HG03571 (cell line): Measurements from ENCODE around the gene CCNG1.
"Not testable (repeated sequence)": the region's sequence is repeated elsewhere in the genome, so short reads cannot be mapped to it uniquely, and the experiment has no call there.

ENCODE experiments used
- ATAC-seq: cut with Tn5 transposase; IDR thresholded peaks from one replicate; pipeline ENCODE4 v1.9.1; 2021; ENCODE audit not compliant: unreplicated experiment

Gene CCNG1

GRCh38 chr5:163437309-163438182 lies at the start of gene CCNG1:
Gene CCNG1 (plus strand): TSS chr5:163437595. CDS start chr5:163439257, 1,662 bp downstream.
- ATAC-seq: peak; percentile 96

DNA sequence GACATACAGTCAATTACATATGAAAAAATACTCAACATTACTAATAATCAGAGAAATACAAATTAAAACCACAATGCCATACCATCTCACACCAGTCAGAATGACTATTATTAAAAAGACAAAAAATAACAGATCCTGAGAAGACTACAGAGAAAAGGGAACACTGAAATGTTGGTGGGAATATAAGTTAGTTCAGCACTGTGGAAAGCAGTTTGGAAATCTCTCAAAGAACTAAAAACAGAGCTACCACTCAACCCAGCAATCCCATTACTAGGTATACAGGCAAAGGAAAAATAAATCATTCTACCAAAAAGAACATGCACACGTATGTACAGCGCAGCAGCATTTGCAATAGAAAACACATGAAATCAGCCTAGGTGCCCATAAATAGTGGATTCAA lies 41.6 kb upstream of the CCNG1 start:
- no peak for ATAC-seq

DNA sequence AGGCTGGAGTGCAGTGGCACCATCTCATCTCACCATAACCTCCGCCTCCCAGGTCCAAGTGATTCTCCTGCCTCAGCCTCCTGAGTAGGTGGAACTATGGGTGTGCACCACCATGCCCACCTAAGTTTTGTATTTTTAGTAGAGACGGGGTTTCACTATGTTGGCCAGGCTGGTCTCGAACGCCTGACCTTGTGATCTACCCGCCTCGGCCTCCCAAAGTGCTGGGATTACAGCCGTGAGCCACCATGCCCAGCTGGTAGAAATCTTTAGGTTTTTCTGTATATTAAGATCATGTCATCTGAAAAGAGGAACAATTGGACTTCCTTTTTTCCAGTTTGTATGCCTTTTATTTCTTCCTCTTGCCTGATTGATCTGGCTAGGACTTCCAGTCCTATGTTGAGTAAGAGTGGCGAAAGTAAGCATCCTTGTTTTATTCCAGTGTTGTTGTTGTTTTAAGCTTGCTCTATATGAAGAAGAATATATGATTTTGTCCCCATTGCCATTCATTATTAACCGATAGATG lies 40.5 kb upstream of the CCNG1 start:
- ATAC-seq: not testable (repeated sequence)

GRCh38 chr5:163397354-163397753 lies 40.0 kb upstream of the CCNG1 start:
- no peak for ATAC-seq

- ATAC-seq: no peak
These were observed 37.5 kb upstream of the CCNG1 start for GRCh38 chr5:163399923-163400322.

- ATAC-seq: no peak
These were observed 36.1 kb upstream of the CCNG1 start for GRCh38 chr5:163401271-163401670.

DNA sequence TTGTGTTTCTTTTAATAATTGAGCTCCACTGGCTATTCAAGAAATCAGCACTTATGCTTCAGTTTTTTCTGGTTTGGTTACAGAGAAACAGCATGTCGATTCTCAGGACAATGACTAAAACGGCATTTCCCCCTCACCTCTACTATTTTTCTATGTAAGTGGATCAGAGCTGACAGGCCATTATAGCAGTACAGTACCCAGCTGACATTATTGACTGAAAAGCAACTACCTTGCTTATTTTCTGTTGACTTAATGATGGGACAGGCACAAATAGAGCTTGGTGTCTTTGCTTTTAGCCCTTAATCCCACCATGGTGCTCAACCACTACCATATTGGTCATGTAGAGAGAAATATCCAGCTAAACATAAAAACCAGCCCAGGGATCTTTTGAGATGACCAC lies 35.4 kb upstream of the CCNG1 start:
- ATAC-seq: no peak

DNA sequence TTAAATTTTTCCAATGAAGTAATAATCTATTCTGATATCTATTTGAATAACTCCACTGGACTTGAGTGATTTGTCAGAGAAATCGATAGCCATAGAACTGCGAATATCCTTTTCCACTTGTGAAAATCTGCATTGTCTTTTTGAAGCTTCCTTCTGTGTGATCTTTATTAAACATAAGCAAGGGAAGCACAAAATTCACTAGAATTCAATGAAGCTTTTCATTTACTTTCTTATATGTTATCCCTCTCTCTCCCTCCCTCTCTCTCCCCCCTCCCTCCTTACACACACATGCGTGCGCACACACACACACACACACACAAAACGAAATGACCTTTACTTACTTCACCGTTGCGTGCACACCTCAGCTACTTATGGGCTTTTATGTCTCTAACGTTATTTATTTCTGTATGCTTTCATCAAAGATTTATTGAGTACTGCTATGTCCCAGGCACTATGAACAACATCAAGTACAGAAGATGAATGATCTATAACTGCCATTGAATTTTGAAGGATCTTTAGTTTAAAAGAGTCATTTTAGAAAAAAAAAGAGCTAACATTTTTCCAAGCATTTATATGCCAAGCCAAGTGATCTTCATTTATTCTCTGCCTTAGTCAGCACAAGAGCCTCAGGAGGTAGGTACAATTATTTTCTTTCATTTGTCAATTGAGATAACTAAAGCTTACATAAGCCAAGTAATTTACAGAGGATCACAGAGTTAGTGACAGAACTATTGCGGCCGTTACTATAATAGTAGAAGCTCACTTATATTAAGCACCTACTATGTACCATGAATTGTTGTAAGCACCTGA lies 32.8 kb upstream of the CCNG1 start:
- no peak for ATAC-seq

DNA sequence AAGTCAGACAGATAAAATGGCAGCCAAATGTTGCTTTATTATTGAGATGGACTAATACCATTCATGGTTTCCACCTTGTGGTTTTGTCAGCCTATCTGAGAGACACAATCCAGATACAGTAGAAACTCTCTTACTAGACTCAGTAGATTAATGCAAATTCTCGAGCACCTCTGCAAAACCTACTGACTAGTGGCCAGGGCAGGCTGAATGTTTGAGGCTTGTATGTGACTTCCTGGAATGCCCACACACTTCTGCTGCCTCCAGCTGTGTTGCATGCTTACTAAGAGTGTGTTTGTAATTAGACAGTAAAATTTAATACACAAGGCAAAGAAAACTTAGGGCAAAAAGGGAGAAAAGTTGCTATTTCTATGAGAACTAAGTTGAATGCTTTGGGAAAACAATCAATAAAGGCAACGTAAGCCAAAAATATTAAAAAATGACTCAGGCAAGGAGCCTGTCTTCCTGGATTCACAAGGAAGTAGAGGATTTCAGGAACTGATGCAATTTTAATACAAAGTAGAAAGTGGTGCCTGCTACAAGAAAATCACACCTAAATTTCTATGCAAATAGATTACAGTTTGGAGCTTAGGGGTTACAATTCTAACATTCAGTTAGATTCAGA lies 30.2 kb upstream of the CCNG1 start:
- peak; percentile 68 for ATAC-seq

DNA sequence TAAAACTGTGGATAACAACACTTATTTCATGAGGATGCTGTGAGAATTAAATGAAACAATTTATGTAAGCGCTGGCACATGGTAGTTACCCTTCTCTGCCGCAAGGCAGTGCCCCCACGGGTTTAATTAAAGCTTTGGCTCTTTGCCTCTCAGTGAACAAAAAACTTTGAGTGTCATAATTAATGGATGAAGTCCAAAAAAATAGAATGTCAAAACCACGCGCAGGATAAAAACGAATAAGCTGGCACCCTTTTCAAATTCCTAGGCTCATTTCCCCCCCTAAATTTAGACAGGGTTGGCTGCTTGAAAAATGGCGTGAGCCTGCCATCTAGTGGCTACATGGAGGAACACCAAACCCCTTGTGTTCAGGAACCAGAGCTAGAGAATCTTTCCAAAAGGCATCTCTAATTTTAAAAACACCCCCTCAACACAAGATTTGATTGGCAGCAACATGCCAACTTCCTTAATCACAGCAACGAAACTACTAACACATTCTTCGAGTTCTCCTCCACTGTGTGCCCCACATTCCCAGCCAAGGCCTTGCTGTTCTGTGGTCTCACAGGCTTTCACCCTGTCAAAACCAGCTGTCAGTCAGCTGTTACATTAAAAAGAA lies 29.0 kb upstream of the CCNG1 start:
- peak; percentile 80 for ATAC-seq

DNA sequence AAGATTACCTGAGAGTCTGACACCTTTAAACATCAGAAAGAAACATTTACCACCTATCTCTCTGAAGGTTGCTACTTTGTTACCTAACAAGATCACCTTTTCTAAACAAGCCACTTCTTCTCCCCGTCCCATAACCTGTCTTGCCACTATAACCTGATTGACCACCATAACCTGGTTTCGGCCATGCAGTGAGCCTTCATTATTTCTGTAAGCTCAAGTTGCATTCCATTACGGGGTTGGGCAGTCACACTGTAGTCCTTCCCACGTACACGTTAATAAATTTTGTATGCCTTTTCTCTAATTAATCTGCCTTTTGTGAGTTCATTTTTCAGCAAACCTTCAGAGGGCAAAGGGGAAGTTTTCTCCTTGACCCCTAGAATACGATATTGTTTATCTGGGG lies 28.0 kb upstream of the CCNG1 start:
- no peak for ATAC-seq

DNA sequence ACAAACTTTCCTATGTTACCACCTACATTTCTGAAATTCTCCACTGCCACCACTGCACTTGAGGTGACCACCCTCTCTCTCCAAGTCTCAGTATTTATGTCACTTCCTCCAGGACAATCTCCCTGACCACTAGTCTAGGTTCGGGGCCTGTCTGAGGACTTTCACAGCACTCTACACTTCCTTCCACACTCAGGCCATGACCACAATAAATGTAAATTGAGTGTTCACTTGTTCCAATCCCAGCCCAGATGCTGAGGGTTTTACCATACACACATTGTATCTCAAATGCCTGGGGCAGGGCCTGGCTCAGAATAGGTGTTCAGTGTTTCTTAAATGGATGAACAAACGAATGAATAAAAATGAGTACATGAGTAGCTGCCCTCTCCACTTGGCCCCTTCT lies 26.9 kb upstream of the CCNG1 start:
- no peak for ATAC-seq

- not testable (repeated sequence) for ATAC-seq
These were observed 21.7 kb upstream of the CCNG1 start for GRCh38 chr5:163415673-163416072.

DNA sequence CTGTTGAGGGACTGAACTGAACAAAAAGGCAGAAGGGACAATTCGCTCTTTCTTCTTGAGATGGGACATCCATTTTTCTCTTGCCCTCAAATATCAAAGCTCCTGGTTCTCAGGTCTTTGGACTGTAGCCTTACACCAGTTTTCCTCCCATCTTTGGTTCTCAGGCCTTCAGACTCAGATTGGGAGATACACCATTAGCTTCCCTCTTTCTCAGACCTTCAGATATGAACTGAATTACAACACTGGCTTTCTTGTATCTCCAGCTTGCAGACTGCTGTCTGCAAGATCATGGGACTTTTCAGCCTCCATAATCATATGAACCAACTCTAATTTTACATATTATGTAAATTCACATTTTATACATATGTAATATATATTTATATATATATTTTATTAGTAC lies 12.6 kb upstream of the CCNG1 start:
- ATAC-seq: no peak

DNA sequence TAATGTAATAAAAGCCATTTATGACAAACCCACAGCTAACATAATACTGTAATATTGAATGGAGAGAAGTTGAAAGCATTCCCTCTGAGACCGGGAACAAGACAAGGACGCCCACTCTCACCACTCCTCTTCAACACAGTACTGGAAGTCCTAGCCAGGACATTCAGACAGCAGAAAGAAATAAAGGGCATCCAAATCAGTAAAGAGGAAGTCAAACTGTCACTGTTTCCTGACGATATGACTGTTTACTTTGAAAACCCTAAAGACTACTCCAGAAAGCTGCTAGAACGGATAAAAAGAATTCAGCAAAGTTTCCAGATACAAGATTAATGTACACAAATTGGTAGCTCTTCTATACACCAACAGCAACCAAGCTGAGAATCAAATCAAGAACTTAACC lies 11.3 kb upstream of the CCNG1 start:
- ATAC-seq: not testable (repeated sequence)

GRCh38 chr5:163432544-163432943 lies 4.9 kb upstream of the CCNG1 start:
- ATAC-seq: no peak

GRCh38 chr5:163433271-163433670 lies 4.1 kb upstream of the CCNG1 start:
- no peak for ATAC-seq

DNA sequence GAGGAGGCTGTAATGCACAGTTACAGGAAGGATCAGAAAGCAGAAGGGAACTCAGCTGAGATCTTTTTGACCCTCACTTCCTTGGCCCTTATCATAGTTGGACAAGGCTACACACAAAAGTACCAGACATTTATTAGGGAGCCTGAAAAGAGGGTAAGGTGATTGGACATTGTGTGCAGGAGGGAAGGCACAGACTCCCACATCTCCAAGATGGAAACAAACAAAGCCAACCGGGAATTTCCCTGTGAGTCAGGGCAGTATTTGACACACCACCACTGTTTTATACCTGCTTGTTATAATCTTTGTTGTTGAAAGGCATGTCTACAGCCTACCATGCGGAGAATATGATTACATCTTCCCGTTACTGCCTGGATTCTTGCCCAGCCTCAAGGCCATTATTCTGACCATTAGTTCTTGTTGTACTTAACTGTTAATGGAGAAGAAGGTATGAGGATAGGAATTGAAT lies 3.0 kb upstream of the CCNG1 start:
- ATAC-seq: no peak

DNA sequence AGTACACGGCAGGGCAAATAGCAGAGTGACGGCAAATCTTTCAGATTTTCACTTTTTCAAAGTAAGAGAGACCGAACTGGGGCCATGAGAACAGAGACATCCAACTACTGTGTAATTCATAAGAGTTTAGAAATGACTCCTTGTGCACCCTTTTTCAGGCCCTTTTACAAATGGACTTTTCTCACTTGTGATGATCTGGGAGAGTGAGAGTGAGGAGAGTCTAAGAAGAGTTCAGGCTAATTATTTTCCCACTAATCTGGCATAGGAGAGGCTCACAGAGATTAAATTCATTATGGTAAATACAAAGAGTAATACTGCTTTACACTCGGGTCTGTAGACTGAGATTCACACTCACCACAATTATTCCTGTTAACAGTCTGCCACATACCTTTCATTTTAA lies 880 bp upstream of the CCNG1 start:
- no peak for ATAC-seq

DNA sequence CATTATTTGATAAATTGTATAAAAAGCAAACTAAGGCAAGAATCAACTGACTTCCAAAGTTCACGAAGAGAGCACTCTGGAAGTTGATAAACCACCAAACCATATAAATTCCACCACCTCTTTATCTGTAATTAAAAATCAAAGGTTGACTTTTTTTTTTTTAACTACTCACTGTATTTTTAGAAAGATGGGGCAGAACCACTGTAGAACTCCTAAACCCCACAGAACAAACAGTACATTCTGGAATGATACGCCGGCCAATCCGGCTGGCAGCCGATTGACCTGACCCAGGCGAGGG lies 435 bp upstream of the CCNG1 start:
- no peak for ATAC-seq

DNA sequence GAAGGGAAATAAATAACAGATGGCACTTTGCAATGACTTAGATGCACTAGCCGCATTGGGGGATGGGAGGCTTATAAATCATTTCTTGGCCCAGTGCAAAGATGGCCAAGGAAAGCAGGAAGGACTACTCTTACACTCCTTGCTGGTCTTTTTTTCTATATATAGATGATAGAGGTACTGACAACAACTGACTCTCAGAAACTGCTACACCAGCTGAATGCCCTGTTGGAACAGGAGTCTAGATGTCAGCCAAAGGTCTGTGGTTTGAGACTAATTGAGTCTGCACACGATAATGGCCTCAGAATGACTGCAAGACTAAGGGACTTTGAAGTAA lies 1.7 kb downstream of the CCNG1 start:
- peak; percentile 14 for ATAC-seq
